Measurements from ENCODE around the gene MAN2C1.
"Not testable (repeated sequence)": the region's sequence is repeated elsewhere in the genome, so short reads cannot be mapped to it uniquely, and the experiment has no call there.

The MAN2C1 gene

DNA sequence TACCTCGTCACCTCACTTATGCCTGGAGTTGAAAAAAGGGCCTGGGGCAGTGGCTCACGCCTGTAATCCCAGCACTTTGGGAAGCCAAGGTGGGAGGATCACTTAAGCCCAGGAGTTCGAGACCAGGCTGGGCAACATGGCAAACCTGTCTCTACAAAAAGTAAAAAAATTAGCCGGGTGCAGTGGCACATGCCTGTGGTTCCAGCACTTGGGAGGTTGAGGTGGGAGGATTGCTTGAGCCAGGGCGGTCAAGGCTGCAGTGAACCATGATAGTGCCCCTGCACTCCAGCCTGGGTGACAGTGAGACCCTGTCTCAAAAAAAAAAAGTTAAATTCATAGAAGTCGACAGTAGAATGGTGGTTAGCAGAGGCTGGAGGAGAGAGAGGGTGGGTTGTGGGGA, 26.2 kb downstream of the MAN2C1 start:
- no peak for DNase-seq

DNA sequence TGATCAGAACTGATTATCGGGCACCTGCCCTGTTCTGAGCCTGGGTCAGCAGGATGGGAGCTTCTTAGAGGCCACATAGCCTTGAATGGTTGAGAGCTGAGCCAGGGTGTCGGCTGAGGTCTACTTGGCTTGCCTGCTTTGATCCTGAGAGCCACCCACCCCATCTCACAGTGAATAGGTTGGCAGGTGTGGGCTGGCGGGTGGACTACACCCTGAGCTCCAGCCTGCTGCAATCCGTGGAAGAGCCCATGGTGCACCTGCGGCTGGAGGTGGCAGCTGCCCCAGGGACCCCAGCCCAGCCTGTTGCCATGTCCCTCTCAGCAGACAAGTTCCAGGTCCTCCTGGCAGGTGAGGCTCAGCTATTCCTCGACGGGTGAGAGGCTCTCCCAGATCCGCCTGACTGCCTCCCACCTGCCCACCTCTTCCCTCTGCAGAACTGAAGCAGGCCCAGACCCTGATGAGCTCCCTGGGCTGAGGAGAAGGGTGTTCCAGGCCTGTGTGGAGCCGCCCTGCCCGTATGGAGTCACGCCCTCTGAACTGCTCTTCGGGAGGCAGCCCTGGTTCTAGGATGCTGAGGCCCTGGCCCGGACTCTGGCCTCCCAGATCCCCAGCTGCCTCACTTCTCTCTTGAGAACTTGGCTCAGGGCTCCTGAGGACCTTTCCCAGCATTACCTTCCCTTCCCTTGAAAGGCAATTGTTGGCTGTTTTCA, 28.7 kb downstream of the MAN2C1 start:
- DNase-seq = no peak

DNA sequence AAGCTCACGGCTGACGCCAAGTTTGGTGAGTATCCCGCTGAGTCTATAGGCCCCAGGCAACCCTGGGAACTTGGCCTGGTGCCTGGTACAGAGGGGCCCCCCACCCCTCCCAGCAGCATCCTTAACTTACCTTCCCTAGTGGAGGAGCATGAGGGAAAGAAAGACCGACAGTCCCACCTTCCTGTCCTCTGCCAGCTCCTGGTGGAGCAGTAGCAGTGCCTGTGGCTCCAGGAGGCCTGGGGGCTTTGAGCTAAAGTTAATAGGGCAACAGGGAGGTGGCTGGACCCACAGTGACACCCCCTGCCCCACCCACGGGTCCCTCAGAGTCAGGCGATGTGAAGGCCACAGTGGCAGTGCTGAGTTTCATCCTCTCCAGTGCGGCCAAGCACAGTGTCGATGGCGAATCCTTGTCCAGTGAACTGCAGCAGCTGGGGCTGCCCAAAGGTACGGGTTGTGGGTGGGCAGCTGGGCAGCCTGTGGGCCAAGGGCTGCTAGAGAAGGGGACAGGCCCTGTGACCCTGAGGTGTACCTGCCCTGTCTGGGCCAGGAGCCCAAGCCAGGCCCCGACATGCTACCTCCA, 29.7 kb downstream of the MAN2C1 start:
- no peak for DNase-seq

DNA sequence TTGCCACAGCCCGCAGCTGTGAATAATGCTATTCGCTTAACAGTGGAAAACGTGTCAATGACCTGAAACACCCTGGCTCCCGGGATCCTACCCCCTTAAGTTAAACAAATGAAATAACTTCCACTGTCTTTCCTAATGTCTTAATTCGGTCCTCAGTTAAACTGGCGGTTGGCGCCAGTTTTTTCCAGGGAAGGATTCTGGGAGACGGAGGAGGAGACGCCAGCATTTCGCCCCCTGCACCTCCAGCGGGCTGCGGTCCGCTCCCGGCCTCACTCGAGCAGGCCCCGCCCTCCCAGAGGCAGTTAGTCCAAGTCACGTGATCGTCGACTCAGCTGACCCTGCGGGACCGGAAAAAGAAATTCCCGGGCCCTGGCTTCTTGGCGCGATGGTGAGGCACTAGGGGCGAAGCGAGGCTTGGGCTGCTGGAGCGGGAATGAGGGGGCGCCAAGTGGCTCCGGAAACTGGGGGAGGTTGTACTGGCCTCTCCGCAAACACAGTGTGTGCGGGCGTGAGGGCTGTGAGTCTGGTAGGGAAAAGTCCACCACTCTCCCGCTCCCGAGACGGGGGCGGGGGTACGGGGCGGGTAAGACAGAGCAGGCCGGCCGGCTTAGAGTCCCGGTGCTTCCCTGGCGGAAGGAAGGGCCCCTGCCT, 32.6 kb downstream of the MAN2C1 start, which contains the start of gene COMMD4:
Gene COMMD4, plus strand, starts transcription at position 359 of the 651 bp plus-strand sequence. Its CDS starts 27 bp downstream, at position 386.
- DNase-seq = peak; percentile 34

DNA sequence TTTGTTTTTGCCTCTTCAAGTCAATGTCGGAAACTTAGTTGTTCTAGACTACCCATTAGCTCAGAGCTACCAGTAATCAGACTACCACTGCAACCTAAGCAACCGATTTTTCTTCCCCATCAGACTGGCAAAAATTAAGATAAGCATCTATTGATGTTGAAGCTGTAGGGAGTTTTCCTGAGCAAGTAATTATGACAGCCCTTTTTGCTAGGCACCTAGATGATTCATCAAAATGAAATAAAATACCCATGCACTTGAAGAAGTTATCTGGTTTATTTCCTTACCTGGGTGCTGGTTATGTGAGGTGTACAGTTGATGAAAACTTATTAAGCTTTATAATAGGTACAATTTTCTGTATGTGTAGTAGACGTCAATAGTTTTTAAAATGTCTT, 33.1 kb downstream of the MAN2C1 start:
- no peak for DNase-seq

DNA sequence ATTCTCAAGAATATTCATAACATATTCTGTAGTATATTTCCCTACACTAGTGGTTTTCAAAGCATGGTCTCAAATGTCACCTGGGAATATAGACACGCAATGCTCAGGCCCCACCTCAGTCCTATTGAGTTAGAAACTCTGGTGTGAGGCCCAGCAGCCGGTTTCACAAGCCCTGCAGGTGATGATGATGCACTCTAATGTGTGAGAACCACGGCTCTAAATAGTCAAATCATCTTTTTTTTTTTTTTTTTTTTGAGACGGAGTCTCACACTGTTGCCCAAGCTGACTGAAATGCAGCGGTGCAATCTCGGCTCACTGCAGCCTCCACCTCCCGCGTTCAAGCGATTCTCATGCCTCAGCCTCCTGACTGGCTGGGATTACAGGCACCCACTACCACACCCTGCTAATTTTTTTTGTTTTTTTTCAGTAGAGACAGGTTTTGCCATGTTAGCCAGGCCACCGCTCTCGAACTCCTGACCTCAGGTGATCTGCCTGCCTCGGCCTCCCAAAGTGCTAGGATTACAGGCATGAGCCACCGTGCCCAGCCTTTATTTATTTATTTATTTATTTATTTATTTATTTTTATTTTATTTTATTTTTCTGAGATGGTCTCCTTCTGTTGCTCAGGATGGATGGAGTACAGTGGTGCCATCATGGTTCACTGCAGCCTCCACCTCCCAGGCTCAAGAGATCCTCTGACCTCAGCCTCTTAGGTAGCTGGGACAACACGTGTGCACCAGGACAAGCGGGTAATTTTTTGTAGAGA, 34.6 kb downstream of the MAN2C1 start:
- DNase-seq = not testable (repeated sequence)

DNA sequence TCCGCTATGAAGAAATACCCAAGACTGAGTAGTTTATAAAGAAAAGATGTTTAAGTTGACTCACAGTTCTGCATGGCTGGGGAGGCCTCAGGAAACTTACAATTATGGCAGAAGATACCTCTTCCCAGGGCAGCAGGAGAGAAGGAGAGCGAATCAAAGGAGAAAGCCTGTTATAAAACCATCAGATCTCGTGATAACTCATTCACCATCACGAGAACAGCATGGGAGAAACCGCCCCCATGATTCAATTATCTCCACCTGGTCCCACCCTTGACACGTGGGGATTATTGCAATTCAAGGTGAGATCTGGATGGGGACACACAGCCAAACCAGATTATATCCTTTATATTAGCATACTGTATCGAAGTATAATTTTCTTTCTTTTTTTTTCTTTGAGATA, 36.3 kb downstream of the MAN2C1 start:
- DNase-seq = not testable (repeated sequence)

DNA sequence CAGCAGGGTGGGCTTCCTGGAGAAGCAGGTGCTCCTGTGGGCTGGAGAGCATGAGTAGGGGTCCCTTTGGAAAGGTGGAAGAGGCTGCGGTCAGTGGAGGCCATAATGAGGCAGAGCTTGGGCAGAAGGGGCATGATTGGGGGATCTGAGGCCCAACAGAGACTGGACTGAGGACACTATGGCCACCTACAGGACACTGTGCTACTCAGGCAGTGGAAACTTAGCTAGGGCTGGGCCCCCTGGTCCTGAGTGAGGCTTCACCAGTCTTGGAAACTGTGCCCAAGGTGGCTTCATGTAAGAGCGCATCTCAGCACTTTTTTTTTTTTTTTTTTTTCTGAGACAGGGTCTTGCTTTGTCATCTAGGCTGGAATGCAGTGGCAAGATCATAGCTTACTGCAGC, 38.8 kb downstream of the MAN2C1 start:
- no peak for DNase-seq

DNA sequence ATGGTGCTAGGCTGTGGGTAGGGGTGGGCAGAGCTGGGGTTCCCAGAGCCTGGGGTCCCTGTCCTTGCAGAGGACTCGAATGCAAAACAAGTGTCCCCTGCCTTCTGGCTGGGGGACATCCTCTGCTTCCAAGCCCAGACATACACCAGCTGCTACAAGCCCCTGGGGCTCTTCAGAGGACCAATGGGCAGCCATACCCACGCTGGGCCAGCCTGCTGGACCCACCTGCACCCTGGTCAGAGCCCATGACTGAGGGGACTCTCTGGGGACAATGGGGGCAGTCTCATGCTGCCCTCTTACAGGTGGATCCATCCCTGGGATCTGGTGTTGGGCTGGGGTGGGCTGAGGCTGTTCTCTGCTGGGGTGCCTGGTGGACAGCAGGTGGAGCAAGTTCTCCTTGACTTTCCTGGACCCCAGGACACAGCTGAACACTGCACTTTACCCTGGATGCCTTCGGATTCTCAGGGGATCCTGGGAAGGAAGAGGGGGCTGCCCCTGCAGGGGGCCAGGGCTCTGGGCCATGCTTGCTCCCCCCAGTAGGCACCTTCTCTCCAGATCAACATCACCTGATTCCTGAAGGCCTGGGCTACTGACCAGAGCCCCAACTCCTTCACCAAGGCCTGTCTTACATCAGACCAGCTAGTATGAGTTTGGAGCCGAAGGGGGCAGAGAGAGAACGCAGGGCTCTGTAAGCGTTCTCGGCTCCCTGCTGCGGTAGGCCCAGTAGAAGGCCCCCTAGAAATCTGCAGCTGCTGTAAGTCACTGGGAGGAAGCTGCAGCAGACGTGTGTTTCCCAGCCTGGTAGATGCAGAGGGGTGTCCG, 39.7 kb downstream of the MAN2C1 start:
- no peak for DNase-seq

DNA sequence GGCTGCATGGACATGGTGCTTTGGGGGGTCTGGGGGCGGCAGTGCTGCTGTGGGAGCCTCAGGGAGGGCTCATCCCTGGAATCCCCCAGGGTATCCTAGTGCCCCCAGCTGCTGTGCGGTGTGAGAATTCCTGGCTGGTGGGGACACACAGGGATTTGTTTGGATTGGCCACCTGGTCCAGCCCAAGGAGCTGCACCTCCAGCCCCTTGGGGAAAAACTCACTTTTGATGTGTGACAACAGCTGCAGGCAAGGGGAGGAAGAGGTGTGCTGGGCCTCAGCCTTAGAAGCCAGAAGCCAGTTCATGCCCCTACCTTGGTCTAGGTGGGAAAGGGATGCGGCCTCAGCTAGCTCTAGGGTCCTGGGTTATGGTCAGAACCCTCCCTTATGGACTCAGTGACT, 40.9 kb downstream of the MAN2C1 start:
- DNase-seq = no peak

DNA sequence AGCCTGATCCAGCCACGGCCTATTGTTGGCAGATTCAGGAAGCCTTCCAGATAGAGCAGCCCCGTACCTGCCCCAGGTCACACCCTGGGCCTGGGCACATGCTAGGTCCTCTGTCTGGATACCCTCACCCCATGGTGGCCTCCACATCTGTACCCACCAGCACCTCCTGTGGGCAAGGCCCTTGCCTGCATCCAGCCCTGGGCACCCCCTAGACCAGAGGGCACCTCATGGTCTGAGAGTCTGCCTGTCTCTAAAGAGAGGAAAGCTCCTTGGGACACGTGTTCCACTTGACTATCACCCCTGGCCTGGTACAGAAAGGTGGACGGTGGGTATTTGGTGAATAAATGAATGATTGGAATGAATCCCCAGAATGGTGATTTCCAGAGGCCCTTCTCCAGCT, 41.4 kb downstream of the MAN2C1 start:
- no peak for DNase-seq

DNA sequence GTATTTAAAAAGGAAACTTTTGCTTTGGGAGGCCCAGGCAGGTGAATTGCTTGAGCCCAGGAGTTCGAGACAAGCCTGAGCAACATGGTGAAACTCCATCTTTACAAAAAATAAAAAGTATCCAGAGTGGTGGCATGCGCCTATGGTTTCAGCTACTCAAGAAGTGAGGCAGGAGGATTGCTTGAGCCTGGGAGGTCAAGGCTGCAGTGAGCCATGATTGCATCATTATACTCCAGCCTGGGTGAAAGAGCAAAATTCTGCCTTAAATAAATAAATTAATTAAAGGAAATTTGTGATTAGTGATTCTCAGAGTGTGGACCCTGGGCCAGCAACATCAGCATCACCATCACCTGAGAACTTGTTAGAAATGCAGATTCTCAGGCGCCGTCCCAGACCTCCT, 42.5 kb downstream of the MAN2C1 start:
- no peak for DNase-seq

DNA sequence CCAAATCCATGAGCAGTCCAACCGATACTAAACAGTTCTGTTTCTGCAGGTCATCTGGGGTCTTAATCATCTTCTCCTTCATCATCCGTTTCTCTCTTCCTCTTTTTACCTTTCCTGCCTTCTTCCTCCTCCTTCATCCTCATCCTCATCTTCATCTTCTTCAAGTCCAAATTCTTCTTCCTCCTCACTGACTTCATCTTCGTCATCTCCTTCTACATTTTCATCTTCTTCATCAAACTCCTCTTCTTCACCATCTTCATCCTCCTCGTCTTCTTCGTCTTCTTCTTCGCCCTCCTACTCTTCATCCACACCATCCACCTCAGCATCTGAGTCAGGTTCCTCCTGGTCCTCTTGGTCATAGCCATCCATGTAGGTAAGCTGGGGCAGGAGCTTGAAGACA, 46.7 kb downstream of the MAN2C1 start:
- no peak for DNase-seq

DNA sequence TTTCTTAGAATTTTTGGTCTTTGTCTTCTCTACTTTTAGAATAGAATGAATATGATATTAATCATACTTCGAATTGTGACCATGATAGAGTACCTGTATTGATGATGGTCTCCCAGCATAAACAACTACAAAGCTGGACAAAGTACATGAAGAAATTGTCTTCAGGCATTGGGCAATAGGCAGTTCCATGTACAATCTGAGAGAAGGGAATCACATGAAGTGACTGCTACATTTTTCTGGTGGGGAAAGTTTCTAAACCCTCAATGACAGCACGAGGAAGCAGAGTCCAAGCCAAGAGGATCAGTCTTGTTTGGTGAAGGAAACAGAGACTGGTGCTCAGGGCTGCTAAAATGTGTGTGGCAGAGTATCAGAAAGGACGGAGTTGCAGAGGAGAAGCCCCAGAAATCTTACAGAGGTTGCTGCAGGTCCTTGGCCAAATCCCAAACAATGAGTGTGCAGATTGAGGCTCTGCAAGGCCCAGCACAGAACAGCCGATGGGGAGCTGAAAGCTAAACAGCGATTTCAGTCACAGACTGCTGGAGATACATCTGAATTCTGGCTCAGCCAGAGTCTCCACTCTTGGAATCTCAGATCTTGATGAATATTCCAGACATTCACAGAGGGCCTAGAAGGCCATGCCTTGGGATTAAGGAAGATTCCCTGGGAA, 49.0 kb downstream of the MAN2C1 start:
- not testable (repeated sequence) for DNase-seq

DNA sequence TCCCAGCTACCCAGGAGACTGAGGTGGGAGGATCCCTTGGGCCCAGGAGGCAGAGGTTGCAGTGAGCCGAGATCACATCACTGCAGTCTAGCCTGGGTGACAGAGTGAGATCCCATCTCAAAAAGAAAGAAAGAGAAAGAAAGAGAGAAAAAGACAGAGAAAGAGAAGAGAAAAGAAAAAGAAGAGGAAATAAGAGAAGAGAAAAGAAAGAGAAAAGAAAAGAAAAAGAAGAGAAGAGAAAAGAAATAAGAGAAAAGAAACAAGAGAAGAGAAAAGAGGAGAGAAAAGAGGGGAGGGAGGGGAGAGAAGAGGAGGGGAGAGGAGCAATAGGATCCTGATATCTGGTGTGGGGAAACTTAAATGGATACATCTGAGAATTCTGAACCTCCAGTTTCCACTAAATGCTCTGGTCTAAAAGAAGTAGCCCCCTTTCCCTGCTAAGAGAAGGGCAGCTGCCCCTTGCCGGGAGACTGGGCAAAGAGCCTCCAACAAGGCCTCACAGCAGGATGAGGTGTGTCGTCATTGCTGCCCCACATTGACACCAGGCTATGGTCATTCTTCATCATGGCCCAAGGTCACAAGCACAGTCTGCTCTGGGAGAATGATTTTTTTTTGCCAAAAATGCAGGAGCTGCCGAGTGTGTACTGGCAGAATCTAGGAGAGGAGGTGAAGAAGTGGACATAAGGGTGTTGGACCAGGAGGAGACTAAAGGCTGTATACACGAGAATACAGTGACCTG, 53.7 kb downstream of the MAN2C1 start:
- DNase-seq = no peak

DNA sequence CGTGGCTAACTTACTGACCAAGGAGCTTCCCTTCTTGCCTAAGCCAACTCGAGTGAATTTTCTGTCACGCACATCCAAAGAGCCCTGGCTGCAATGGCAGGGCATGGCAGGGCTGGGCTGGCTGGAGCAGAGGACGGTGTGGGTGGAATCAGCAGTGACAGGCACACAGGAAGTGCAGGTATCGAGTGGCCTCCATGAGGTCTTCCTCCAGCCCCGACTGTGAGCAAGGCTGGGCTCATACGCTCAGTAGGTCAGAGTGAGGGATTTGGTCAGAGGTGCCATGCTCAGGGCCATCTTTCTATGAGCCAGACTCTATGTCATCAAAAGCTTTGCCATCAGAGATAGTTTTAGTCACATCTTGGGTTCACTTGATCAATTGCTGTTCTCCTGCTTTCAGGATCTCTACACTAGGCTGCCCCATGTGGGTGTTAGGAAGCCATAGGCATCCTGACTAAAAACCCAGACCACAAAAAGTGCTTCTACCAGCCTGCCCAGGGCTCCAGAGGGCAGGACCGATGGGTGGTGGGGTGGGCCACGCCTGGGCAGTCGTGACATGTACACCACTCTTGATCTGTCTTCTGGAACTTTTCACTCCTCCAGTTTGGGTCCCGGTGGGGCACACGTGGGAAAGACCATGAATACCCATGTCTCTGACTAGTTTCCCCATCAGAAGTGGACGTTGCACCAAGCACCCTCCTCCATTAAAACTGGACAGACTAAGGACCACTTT, 55.1 kb downstream of the MAN2C1 start:
- no peak for DNase-seq

DNA sequence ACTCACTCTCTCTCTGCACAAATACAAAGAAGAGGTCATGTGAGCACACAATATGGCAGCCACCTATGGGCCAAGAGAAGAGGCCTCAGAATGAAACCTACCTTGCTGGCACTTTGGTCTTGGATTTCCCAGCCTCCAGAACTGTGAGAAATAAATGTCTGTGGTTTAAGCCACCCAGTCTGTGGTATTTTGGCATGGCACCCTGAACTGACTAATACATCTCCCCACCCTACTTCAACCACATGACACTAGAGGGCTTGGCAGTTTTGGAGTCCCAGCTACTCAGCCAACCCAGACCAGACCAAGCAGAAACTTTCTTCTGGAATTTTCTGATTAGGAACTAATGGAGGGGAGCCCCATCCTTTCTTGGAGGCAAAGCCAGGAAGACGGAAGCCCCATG, 55.9 kb downstream of the MAN2C1 start:
- DNase-seq = not testable (repeated sequence)

DNA sequence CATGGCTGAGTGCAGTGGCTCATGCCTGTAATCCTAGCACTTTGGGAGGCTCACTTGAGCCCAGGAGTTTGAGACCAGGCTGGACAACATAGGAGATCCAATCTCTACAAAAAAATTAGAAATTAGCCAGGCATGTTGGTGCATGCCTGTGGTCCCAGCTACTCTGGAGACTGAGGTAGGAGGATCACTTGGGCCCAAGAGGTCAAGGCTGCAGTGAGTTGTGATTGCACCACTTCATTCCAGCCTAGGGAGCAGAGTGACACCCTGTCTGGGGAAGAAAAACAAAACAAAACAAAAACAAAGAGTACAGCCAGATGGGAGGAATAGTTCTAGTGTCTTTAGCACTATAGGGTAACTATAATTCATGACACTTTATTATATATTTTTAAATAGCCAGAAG, 58.7 kb downstream of the MAN2C1 start:
- no peak for DNase-seq

DNA sequence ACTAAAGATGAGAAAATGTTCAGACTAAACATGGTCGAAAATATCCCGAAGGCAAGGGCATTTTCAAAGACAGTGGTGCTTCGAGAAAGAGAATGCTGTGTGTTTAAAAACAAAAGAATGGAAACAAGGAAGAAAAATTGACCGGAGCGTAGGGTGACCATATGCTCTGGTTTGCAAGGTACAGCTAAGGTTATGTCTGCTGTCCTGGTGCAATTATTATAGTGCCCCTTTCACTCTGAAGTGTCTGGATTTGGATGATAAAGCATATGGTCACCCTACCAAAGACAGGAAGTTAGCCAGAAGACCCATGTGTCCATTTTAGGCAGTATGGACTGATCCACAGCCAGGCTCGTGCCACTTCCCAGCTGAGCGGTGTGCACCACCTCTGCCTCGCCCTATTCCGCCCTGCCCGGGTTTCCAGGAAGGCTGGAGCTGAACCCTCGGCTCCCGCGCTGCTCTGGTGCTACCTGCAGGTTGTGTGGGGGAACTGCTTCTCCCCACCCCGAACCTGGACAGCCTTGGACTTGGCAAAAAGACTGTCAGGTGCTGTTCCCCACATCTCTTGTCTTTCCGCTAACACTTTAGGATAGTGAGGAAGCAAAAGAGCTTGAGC, 60.5 kb downstream of the MAN2C1 start:
- DNase-seq = no peak

DNA sequence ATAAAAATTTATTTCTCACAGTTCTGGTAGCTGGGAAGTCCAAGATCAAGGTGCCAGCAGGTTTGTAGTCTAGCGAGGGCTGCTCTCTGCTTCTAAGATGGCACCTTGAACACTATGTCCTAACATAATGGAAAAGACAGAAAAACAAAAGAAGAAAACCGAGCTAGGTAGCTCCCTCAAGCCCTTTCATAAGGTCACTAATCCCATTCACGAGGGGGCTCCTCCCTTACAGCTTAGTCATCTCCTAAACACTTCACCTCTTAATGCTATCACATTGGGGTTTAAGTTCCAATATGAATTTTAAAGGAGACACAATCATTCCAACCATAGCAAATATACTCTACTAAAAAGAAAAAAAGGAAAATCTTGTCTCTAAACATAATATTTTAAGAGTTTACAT, 62.2 kb downstream of the MAN2C1 start:
- DNase-seq = no peak

Data from NCI-H2081 treated with DMSO at 0.1 percent for 48 hours (cell line).